HG03442 (cell line): ENCODE data around the gene MAPKBP1.

Source experiments
- ATAC-seq: cut with Tn5 transposase; IDR thresholded peaks from one replicate; pipeline ENCODE4 v1.9.1; 2021; ENCODE audit warnings: mild to moderate bottlenecking, moderate library complexity; ENCODE audit not compliant: unreplicated experiment

MAPKBP1 gene

DNA sequence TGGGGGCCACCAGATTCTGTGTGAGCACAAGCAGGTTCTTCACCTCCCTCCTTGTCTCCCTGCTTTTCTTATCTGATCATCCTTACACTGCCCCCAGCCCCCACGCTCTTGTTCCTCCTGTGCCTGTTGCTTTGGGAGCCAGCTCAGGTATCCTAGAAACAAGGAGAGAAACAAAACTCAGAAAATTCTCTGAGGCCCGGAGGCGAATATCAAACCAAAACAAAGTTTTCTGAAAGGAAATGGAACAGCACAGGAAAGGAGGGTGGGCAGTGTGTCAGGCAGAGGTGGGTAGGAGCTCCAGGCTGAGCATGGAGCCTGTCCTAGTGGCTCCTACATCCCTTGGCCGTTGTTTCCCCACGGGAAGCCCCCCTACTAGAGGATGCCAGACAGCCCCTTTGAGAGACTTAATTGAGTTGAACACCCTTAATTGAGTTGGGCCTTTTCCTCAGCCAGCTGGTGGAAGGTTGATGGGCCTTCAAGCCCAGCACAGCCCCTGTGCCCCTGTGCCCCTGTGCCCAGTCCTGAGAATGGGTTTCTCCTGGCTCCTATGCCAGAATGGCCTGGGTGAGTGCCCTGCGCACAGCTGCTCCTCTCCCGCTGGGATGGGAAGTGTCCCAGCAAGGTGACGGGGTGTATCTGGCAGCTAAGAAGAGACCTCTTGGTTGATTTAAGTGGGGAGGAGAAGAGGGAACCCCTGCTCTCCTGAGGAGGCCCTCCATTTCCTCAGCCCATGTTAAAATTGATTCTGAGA is 30.8 kb downstream of the MAPKBP1 start:
- ATAC-seq: no peak

DNA sequence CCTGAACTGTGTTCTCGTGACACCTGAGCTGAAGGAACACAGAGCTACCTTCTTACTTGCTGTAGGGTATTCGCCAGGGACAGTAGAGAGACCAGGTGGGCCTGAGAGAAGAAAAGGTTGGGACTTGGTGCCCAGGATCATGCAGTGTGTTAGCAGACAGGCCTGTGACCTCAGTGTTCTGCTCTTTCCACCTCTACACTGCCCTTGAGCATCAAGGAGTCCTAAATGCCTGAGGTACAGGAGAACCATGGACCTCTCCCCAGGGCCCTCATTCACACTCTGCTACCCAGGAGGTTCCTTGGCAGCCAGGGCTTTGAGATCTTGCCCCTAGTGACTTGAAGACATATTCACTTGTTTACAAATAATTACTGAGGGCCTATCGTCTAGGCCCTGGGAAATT is 31.4 kb downstream of the MAPKBP1 start:
- no peak for ATAC-seq

- no peak for ATAC-seq
These were observed 32.3 kb downstream of the MAPKBP1 start for GRCh38 chr15:41806291-41807181.

DNA sequence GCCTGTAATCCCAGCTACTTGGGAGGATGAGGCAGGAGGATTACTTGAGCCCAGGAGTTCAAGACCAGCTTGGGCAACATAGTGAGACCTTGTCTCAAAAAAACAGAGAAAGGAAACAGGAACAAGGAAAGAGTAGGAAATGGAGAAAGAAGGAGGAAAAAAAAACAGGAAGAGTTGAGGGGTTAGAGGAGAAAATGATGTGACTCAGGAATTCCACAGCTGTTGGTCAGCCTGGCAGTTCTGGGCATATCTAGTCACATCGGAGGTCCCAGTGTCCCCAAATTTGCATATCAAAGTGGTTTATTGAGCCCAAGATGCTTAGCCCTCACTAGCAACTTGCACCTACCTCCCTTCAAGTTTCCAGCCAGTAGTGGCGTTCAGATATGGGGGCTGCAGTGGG is 34.8 kb downstream of the MAPKBP1 start:
- ATAC-seq: no peak

GRCh38 chr15:41809526-41810220 is 35.4 kb downstream of the MAPKBP1 start:
- no peak for ATAC-seq

DNA sequence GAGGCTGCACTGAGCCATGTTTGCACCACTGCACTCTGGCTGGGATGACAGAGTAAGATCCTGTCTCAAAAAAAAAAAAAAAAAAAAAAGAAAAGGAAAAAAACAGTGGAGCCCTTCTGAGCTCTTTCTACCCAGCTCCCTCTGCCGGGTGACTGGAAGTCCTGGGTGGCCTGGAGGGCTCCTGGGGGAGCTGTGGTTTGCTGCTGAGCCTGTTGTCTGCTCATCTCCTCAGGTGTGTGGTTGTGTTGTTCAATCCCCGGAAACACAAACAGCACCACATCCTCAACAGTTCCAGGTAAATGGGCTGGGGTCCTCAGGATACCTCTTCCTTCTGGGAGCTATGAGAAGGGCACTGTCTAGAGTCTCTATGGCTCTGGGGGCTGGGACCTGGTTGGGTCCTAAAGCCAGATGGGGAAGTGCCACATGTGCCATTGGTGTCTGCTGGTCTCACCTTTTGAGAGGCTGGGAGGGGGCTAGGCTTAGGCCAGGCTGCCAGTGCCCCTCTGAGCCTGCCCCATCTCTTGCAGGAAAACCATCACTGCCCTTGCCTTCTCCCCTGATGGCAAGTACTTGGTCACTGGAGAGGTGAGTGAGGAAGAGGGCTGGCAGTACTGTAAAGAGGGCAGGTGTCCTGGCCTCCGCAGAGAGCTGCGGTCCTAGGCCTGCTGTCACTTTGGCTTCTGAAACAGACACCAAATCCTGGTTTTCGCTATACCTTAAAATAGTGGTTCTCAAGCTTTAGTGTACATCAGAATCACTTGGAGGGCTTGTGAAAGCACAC is 36.6 kb downstream of the MAPKBP1 start:
- no peak for ATAC-seq

DNA sequence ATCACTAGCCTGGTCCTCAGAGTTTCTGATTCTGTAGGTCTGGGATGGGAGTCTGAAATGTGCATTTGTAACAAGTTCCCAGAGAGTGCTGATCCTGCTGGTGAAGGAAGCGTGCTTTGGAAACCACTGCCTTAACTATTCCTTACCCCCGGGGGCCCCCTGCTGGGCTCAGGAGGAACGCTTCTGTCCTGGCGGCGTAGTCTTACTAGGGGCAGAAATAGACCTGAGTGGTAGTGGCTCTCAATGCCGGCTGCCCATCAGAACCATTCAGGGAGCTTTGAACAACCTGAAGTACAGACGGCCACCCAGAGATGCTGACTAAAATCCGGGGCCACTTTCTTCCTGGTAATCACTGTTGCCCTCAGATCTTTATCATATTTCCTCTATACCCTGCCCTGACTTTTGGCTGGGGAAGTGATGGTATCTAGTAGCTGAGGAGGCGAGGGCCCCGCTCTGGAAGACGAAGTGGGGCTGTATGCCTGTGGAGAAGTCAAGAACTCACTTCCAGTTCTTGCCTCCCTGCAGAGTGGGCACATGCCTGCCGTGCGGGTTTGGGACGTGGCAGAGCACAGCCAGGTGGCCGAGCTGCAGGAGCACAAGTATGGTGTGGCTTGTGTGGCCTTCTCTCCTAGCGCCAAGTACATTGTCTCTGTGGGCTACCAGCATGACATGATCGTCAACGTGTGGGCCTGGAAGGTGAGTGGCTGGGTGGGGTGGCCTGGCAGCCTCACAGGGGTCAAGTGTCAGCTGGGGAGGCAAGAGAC is 37.3 kb downstream of the MAPKBP1 start:
- no peak for ATAC-seq

- no peak for ATAC-seq
These were observed 38.6 kb downstream of the MAPKBP1 start for GRCh38 chr15:41812820-41813375.

DNA sequence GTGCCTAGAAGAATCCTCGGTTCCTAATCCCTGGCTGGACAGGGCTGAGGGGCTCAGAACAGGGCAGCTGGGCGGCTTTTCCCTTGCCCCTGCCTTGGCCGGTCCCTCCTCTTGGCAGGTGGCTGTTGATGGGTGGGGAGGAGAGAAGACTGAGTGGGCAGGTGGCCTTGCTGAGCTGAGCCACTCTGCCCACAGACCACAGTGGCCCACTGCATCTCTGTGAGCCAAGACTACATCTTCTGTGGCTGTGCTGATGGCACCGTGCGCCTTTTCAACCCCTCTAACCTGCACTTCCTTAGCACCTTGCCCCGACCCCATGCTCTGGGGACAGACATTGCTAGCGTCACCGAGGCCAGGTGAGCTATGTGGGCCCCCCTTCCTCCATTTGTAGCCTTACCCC is 39.1 kb downstream of the MAPKBP1 start:
- no peak for ATAC-seq

- ATAC-seq: no peak
These were observed 40.2 kb downstream of the MAPKBP1 start for GRCh38 chr15:41814534-41814933.

DNA sequence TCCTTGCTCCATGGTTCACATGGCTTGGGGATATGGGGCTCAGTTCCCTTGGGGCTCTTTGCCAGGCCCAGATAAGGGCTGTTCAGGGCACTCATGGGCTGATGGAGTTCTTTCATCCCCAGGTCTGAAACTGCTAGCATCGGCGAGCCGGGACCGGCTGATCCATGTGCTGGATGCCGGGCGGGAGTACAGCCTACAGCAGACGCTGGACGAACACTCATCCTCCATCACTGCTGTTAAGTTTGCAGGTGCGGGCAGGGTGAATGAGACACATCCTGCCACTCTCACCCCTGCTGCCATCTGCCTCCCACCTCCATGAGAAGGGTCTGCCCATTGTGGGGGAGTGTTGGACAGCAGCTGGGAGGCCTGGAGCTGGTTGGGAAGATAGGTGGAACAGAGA is 42.5 kb downstream of the MAPKBP1 start:
- no peak for ATAC-seq

- ATAC-seq: no peak
These were observed 43.0 kb downstream of the MAPKBP1 start for GRCh38 chr15:41817327-41817726.

- ATAC-seq: no peak
These were observed 43.5 kb downstream of the MAPKBP1 start for GRCh38 chr15:41817781-41818180.

GRCh38 chr15:41819455-41820050 is 45.3 kb downstream of the MAPKBP1 start:
- ATAC-seq: no peak

DNA sequence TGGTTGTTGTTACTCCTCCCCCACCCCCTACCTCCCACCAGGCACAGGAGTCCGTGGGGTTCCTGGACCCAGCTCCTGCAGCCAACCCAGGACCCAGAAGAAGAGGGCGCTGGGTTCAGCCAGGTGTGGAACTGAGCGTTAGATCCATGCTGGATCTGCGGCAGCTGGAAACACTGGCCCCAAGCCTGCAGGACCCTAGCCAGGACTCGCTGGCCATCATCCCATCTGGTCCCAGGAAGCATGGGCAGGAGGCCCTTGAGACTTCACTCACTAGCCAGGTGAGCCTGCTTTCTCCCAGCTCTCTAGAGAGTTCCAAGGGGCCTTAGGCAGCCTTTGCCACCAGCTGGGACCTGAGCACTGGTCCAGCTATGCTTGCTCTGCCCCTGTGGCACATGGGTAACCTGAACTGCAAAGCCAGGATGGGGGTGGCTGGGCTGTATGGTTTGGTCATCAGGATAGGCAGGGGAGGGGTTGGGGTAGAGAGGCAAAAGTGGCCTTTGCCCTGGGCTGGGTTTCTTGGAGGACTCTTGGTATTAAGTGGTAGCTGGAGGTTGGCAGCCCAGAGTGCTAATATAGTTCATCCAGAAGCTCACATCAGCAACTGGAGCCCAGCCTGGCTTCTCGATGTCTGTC is 46.6 kb downstream of the MAPKBP1 start:
- ATAC-seq: no peak

- no peak for ATAC-seq
These were observed 47.5 kb downstream of the MAPKBP1 start for GRCh38 chr15:41821831-41822230.

- ATAC-seq: no peak
These were observed 48.2 kb downstream of the MAPKBP1 start for GRCh38 chr15:41822471-41822870.

GRCh38 chr15:41822957-41823356 is 48.7 kb downstream of the MAPKBP1 start:
- ATAC-seq: no peak

DNA sequence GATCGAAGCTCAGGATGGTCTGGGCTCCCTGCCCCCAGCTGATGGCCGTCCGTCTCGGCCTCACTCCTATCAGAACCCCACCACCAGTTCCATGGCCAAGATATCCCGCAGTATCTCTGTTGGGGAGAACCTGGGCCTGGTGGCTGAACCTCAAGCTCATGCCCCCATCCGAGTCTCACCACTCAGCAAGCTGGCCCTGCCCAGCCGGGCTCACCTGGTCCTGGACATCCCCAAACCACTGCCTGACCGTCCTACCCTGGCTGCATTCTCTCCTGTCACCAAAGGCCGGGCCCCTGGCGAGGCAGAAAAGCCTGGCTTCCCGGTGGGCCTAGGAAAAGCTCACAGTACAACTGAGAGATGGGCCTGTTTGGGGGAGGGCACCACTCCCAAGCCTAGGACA is 49.2 kb downstream of the MAPKBP1 start:
- no peak for ATAC-seq
